Chondrocyte (in vitro differentiated cells): ENCODE measurements around the gene KLHL3. TPM values are rescaled to one million over a fixed set of nuclear protein-coding genes. Genes with fewer than 3 reads are reported as not detected.

ENCODE experiments used
- DNase-seq: peaks from one replicate; pipeline ENCODE4 v3.0.0; 2021; ENCODE audit warnings: mixed read lengths, low spot score
- H3K27ac Mint-ChIP-seq: one replicate; pipeline ENCODE4 v1.8.0; 2021; ENCODE audit warnings: mild to moderate bottlenecking, moderate library complexity, mixed read lengths; ENCODE audit not compliant: unreplicated experiment
- H3K27me3 Mint-ChIP-seq: 2 replicates; pipeline ENCODE4 v1.8.0; 2021; ENCODE audit warnings: low read depth, mixed read lengths
- H3K36me3 Mint-ChIP-seq: 2 replicates; pipeline ENCODE4 v1.8.0; 2021; ENCODE audit warnings: low read depth, mixed read lengths
- H3K4me1 Mint-ChIP-seq: 2 replicates; pipeline ENCODE4 v1.8.0; 2021; ENCODE audit warnings: low read depth, mild to moderate bottlenecking, mixed read lengths
- H3K4me3 Mint-ChIP-seq: one replicate; pipeline ENCODE4 v1.8.0; 2021; ENCODE audit warnings: mild to moderate bottlenecking, moderate library complexity, mixed read lengths; ENCODE audit not compliant: unreplicated experiment
- H3K9me3 Mint-ChIP-seq: 2 replicates; pipeline ENCODE4 v1.8.0; 2021; ENCODE audit warnings: low read depth, mixed read lengths
- CTCF ChIP-seq: fragments of 200-600 bp; sonication (generic); IDR thresholded peaks from 2 replicates; pipeline ENCODE4 v1.5.0; 2021; ENCODE audit warnings: antibody characterized with exemption, mild to moderate bottlenecking, moderate library complexity
- total RNA-seq: library from RNA; stranded (reverse); gene quantifications from 3 replicates; pipeline ENCODE4 v1.2.1, GENCODE V29; 2021

The KLHL3 gene
- total RNA-seq, 1 donor from 2014 or later = 1.9 TPM

- peaks cover 4% of the 10 kb centered on the region for H3K27me3 Mint-ChIP-seq
- no peaks in the 10 kb centered on the region for H3K9me3 Mint-ChIP-seq
- peak overlapping the region; percentile 100 for H3K4me3 Mint-ChIP-seq
- H3K36me3 Mint-ChIP-seq = peaks cover 11% of the 10 kb centered on the region
- TF ChIP-seq CTCF = no peak
- peak overlapping the region; percentile 100 for H3K27ac Mint-ChIP-seq
- peak; percentile 83 for DNase-seq
- H3K4me1 Mint-ChIP-seq = peaks cover 28% of the 10 kb centered on the region
Measured at GRCh38 chr5:137752905-137753690, 17.2 kb upstream of the KLHL3 start.

- peak; percentile 91 for TF ChIP-seq CTCF
- Mint-ChIP-seq H3K4me1 (peaks cover 28% of the 10 kb centered on the region), H3K27ac (peak overlapping the region; percentile 100), H3K9me3 (no peaks in the 10 kb centered on the region), H3K36me3 (peaks cover 11% of the 10 kb centered on the region), H3K4me3 (peak overlapping the region; percentile 100), H3K27me3 (peaks cover 3% of the 10 kb centered on the region)
- DNase-seq = no peak
Measured at GRCh38 chr5:137751869-137752491, 16.1 kb upstream of the KLHL3 start.

GRCh38 chr5:137750436-137750835 is 14.5 kb upstream of the KLHL3 start:
- no peaks in the 10 kb centered on the region for H3K9me3 Mint-ChIP-seq
- peak overlapping the region; percentile 48 for H3K4me3 Mint-ChIP-seq
- no peak overlapping the region for H3K27ac Mint-ChIP-seq
- no peak for DNase-seq
- H3K36me3 Mint-ChIP-seq = peaks cover 11% of the 10 kb centered on the region
- TF ChIP-seq CTCF = no peak
- peaks cover 28% of the 10 kb centered on the region for H3K4me1 Mint-ChIP-seq
- no peaks in the 10 kb centered on the region for H3K27me3 Mint-ChIP-seq

GRCh38 chr5:137747848-137748247 is 12.0 kb upstream of the KLHL3 start:
- DNase-seq = no peak
- Mint-ChIP-seq H3K9me3 (no peaks in the 10 kb centered on the region), H3K4me3 (no peak overlapping the region), H3K27me3 (no peaks in the 10 kb centered on the region), H3K36me3 (peaks cover 11% of the 10 kb centered on the region), H3K4me1 (peaks cover 26% of the 10 kb centered on the region), H3K27ac (no peak overlapping the region)
- TF ChIP-seq CTCF = no peak

GRCh38 chr5:137743031-137743640 is 7.2 kb upstream of the KLHL3 start:
- no peak for DNase-seq
- Mint-ChIP-seq H3K27me3 (no peaks in the 10 kb centered on the region), H3K9me3 (peaks cover 4% of the 10 kb centered on the region), H3K4me1 (peaks cover 8% of the 10 kb centered on the region), H3K27ac (no peak overlapping the region), H3K4me3 (no peak overlapping the region), H3K36me3 (peaks cover 2% of the 10 kb centered on the region)
- peak; percentile 86 for TF ChIP-seq CTCF
